HEK293 (cell line): ENCODE data around the gene TAF11L10.
"Not testable (repeated sequence)": the region's sequence is repeated elsewhere in the genome, so short reads cannot be mapped to it uniquely, and the experiment has no call there.

Experiments used
- YY1 ChIP-seq: fragments of 450-650 bp; formaldehyde crosslinking; IDR thresholded peaks from 2 replicates; pipeline ENCODE4 v1.5.1; 2018; ENCODE audit warnings: missing biosample characterization, missing genetic modification characterization
- ZNF121 ChIP-seq: fragments of 450-650 bp; formaldehyde crosslinking; IDR thresholded peaks from 2 replicates; pipeline ENCODE4 v1.5.1; 2016; ENCODE audit warnings: missing biosample characterization, missing genetic modification characterization
- ZNF23 ChIP-seq: fragments of 450-650 bp; formaldehyde crosslinking; IDR thresholded peaks from 2 replicates; pipeline ENCODE4 v1.5.1; 2016; ENCODE audit warnings: missing biosample characterization, missing genetic modification characterization, borderline replicate concordance
- ZNF335 ChIP-seq: fragments of 450-650 bp; formaldehyde crosslinking; conservative IDR thresholded peaks from 2 replicates; pipeline ENCODE4 v1.5.1; 2016; ENCODE audit warnings: missing biosample characterization, missing genetic modification characterization
- ZNF404 ChIP-seq: fragments of 450-650 bp; formaldehyde crosslinking; IDR thresholded peaks from 2 replicates; pipeline ENCODE4 v1.5.1; 2017; ENCODE audit warnings: missing biosample characterization, missing genetic modification characterization
- ZNF76 ChIP-seq: fragments of 450-650 bp; formaldehyde crosslinking; IDR thresholded peaks from 2 replicates; pipeline ENCODE4; 2016; ENCODE audit warnings: low read depth, missing biosample characterization, missing genetic modification characterization, borderline replicate concordance
- ZNF776 ChIP-seq: fragments of 450-650 bp; formaldehyde crosslinking; IDR thresholded peaks from 2 replicates; pipeline ENCODE4 v1.5.0; 2017; ENCODE audit warnings: missing biosample characterization, missing genetic modification characterization, borderline replicate concordance
- TF ChIP-seq, protein P1 (sequence below): fragments of 450-650 bp; formaldehyde crosslinking; IDR thresholded peaks from 2 replicates; pipeline ENCODE4 v1.5.1; 2016; ENCODE audit warnings: missing biosample characterization, missing genetic modification characterization
- TF ChIP-seq, protein P2 (sequence below): fragments of 450-650 bp; formaldehyde crosslinking; IDR thresholded peaks from 2 replicates; pipeline ENCODE4 v1.5.1; 2016; ENCODE audit warnings: missing biosample characterization, missing genetic modification characterization
- TF ChIP-seq, protein P3 (sequence below): fragments of 450-650 bp; formaldehyde crosslinking; IDR thresholded peaks from 2 replicates; pipeline ENCODE4 v1.5.1; 2016; ENCODE audit warnings: missing biosample characterization, missing genetic modification characterization, borderline replicate concordance

DNA sequence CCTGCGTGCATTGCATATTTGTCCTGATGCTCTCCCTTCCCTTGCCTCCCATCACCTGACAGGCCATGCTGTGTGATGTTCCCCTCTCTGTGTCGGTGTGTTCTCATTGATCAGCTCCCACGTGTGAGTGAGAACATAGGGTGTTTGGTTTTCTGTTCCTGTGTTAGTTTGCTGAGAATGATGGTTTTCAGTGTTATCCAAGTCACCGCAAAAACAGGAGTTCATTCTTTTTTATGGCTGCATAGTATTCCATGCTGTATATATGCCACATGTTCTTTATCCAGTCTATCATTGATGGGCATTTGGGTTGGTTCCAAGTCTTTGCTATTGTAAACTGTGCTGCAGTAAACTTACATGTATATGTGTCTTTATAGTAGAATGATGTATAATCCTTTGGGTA lies 9.8 kb upstream of the TAF11L10 start:
- TF ChIP-seq ZNF335 (tag by site-specific recombination); ZNF776; ZNF23 (tag by site-specific recombination); ZNF121 (tag by site-specific recombination); YY1 (tag by site-specific recombination); ZNF404; ZNF76 (tag by site-specific recombination): not testable (repeated sequence)
- TF ChIP-seq, protein P1, sequence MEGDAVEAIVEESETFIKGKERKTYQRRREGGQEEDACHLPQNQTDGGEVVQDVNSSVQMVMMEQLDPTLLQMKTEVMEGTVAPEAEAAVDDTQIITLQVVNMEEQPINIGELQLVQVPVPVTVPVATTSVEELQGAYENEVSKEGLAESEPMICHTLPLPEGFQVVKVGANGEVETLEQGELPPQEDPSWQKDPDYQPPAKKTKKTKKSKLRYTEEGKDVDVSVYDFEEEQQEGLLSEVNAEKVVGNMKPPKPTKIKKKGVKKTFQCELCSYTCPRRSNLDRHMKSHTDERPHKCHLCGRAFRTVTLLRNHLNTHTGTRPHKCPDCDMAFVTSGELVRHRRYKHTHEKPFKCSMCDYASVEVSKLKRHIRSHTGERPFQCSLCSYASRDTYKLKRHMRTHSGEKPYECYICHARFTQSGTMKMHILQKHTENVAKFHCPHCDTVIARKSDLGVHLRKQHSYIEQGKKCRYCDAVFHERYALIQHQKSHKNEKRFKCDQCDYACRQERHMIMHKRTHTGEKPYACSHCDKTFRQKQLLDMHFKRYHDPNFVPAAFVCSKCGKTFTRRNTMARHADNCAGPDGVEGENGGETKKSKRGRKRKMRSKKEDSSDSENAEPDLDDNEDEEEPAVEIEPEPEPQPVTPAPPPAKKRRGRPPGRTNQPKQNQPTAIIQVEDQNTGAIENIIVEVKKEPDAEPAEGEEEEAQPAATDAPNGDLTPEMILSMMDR (tag by site-specific recombination), result not testable (repeated sequence)
- TF ChIP-seq, protein P2, sequence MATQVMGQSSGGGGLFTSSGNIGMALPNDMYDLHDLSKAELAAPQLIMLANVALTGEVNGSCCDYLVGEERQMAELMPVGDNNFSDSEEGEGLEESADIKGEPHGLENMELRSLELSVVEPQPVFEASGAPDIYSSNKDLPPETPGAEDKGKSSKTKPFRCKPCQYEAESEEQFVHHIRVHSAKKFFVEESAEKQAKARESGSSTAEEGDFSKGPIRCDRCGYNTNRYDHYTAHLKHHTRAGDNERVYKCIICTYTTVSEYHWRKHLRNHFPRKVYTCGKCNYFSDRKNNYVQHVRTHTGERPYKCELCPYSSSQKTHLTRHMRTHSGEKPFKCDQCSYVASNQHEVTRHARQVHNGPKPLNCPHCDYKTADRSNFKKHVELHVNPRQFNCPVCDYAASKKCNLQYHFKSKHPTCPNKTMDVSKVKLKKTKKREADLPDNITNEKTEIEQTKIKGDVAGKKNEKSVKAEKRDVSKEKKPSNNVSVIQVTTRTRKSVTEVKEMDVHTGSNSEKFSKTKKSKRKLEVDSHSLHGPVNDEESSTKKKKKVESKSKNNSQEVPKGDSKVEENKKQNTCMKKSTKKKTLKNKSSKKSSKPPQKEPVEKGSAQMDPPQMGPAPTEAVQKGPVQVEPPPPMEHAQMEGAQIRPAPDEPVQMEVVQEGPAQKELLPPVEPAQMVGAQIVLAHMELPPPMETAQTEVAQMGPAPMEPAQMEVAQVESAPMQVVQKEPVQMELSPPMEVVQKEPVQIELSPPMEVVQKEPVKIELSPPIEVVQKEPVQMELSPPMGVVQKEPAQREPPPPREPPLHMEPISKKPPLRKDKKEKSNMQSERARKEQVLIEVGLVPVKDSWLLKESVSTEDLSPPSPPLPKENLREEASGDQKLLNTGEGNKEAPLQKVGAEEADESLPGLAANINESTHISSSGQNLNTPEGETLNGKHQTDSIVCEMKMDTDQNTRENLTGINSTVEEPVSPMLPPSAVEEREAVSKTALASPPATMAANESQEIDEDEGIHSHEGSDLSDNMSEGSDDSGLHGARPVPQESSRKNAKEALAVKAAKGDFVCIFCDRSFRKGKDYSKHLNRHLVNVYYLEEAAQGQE, result not testable (repeated sequence)
- TF ChIP-seq, protein P3, sequence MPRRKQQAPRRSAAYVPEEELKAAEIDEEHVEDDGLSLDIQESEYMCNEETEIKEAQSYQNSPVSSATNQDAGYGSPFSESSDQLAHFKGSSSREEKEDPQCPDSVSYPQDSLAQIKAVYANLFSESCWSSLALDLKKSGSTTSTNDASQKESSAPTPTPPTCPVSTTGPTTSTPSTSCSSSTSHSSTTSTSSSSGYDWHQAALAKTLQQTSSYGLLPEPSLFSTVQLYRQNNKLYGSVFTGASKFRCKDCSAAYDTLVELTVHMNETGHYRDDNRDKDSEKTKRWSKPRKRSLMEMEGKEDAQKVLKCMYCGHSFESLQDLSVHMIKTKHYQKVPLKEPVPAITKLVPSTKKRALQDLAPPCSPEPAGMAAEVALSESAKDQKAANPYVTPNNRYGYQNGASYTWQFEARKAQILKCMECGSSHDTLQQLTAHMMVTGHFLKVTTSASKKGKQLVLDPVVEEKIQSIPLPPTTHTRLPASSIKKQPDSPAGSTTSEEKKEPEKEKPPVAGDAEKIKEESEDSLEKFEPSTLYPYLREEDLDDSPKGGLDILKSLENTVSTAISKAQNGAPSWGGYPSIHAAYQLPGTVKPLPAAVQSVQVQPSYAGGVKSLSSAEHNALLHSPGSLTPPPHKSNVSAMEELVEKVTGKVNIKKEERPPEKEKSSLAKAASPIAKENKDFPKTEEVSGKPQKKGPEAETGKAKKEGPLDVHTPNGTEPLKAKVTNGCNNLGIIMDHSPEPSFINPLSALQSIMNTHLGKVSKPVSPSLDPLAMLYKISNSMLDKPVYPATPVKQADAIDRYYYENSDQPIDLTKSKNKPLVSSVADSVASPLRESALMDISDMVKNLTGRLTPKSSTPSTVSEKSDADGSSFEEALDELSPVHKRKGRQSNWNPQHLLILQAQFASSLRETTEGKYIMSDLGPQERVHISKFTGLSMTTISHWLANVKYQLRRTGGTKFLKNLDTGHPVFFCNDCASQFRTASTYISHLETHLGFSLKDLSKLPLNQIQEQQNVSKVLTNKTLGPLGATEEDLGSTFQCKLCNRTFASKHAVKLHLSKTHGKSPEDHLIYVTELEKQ, result not testable (repeated sequence)
